ENCODE results near the gene NOB1.

The NOB1 gene

DNA sequence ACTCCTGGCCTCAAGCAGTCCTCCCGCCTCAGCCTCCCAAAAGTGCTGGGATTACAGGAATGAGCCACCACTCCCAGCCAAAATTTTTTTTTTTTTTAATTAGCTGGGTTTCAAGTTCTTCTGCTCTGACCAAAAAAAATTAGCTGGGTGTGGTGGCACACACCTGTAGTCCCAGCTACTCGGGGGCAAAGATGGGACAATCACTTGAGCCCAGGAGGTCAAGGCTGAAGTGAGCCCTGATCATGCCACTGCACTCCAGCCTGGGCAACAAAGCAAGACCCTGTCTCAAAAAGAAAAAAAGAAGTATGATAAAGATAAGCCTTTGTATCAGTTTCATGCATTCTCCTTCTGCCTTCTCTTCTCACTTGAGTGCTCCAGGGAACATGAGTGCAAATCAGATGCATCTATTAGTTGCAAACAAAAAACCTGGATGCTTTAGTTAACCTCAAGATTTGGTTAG, 30.3 kb downstream of the NOB1 start:
- TF ChIP-seq TAF1 (IDR thresholded peaks at IDR 0.05; ENCODE audit: borderline replicate concordance, insufficient read depth, low read length) (no peak), POLR2AphosphoS5 (IDR thresholded peaks at IDR 0.05; ENCODE audit: low read depth, low read length) (no peak), SIN3A (IDR thresholded peaks at IDR 0.05; ENCODE audit: borderline replicate concordance, insufficient read depth, low read length) (no peak), FOXP2 (optimal IDR thresholded peaks at IDR 0.05; ENCODE audit: borderline replicate concordance, extremely low read depth, extremely low read length, insufficient read depth) (no peak)
- TF ChIP-seq, protein P1, sequence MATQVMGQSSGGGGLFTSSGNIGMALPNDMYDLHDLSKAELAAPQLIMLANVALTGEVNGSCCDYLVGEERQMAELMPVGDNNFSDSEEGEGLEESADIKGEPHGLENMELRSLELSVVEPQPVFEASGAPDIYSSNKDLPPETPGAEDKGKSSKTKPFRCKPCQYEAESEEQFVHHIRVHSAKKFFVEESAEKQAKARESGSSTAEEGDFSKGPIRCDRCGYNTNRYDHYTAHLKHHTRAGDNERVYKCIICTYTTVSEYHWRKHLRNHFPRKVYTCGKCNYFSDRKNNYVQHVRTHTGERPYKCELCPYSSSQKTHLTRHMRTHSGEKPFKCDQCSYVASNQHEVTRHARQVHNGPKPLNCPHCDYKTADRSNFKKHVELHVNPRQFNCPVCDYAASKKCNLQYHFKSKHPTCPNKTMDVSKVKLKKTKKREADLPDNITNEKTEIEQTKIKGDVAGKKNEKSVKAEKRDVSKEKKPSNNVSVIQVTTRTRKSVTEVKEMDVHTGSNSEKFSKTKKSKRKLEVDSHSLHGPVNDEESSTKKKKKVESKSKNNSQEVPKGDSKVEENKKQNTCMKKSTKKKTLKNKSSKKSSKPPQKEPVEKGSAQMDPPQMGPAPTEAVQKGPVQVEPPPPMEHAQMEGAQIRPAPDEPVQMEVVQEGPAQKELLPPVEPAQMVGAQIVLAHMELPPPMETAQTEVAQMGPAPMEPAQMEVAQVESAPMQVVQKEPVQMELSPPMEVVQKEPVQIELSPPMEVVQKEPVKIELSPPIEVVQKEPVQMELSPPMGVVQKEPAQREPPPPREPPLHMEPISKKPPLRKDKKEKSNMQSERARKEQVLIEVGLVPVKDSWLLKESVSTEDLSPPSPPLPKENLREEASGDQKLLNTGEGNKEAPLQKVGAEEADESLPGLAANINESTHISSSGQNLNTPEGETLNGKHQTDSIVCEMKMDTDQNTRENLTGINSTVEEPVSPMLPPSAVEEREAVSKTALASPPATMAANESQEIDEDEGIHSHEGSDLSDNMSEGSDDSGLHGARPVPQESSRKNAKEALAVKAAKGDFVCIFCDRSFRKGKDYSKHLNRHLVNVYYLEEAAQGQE (IDR thresholded peaks at IDR 0.05; ENCODE audit: insufficient read depth in 1 of 2, low read depth in 2 of 2, low read length in 2 of 2) = no peak

DNA sequence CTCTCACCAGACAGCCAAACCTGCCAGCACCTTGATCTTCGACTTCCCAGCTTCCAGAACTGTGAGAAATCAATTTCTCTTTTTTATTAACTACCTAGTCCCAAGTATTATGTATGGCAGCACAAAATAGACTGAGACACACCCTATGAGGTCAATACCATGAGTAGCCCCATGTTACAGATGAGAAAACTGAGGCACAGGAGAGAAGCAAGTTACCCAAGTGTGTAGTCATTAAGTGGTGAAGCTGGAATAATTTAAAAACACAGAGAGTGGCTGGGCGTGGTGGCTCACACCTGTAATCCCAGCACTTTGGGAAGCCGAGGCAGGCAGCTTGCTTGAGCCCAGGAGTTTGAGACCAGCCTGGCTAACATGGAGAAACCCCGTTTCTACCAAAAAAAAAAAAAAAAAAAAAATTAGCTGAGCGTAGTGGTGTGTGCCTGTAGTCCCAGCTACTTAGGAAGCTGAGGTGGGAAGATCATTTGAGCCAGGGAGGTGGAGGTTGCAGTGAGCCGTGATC, 33.2 kb downstream of the NOB1 start:
- TF ChIP-seq POLR2AphosphoS5 (IDR thresholded peaks at IDR 0.05; ENCODE audit: low read depth, low read length) (no peak), FOXP2 (optimal IDR thresholded peaks at IDR 0.05; ENCODE audit: borderline replicate concordance, extremely low read depth, extremely low read length, insufficient read depth) (no peak), TAF1 (IDR thresholded peaks at IDR 0.05; ENCODE audit: borderline replicate concordance, insufficient read depth, low read length) (no peak), SIN3A (IDR thresholded peaks at IDR 0.05; ENCODE audit: borderline replicate concordance, insufficient read depth, low read length) (no peak)
- TF ChIP-seq, protein P1 (IDR thresholded peaks at IDR 0.05; ENCODE audit: insufficient read depth in 1 of 2, low read depth in 2 of 2, low read length in 2 of 2) = no peak

DNA sequence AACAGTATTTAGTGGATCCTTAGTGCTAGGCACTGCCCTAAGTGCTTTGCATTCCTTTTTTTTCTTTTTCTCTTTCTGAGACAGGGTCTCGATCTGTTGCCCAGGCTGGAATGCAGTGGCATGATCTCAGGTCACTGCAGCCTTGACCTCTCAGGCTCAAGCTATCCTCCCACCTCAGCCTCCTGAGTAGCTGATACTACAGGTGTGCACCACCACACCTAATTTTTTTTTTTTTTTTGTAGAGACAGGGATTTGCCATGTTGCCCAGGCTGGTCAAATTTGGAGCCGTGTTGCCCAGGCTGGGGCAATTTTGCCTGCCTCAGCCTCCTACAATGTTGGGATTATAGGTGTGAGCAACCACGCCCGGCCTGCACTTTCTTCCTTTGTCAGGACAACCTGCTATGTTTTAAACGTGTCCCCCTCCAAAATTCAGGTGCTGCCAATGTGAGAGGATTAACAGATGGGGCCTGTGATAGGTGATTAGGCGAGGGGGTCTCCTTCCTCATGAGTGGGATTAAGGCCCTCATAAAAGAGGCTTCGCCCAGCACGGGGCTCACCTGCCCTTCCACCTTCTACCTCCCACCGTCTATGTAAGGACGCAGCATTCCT, 33.8 kb downstream of the NOB1 start:
- TF ChIP-seq TAF1 (IDR thresholded peaks at IDR 0.05; ENCODE audit: borderline replicate concordance, insufficient read depth, low read length) (no peak), POLR2AphosphoS5 (IDR thresholded peaks at IDR 0.05; ENCODE audit: low read depth, low read length) (no peak), SIN3A (IDR thresholded peaks at IDR 0.05; ENCODE audit: borderline replicate concordance, insufficient read depth, low read length) (no peak), FOXP2 (optimal IDR thresholded peaks at IDR 0.05; ENCODE audit: borderline replicate concordance, extremely low read depth, extremely low read length, insufficient read depth) (no peak)
- TF ChIP-seq, protein P1 (IDR thresholded peaks at IDR 0.05; ENCODE audit: insufficient read depth in 1 of 2, low read depth in 2 of 2, low read length in 2 of 2) = no peak

DNA sequence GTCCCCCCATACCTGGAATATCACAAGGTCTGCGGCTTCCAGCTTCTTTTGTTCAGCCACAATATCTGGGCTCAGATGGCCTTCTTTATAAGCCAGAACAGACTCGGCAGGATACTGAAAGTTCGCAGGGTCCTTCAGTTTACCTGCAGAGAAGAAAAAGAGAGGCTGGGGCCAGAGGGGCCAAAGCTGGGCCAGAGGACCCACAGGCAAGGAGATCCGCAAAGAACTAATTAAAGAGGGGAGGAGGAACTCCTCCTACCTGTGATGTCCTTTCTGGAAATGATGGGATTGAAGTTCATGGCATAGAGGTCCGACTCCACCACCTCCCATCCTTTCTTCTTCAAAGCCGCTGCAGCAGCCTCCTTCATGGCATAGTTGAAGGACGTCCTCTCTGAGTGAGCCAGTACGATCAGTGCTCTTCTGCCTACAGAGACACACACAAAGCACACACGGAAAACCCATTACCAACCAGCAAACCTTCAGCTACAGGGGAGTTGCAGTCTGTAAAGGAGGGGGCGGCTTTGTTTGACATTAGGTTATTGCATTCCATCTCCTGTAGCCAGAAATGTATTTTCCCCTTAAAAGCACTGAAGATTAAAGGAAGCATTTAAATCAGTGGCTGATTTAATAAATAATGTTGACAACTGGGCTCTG, 36.5 kb downstream of the NOB1 start:
- TF ChIP-seq TAF1 (IDR thresholded peaks at IDR 0.05; ENCODE audit: borderline replicate concordance, insufficient read depth, low read length) = no peak
- no peak for TF ChIP-seq POLR2AphosphoS5 (IDR thresholded peaks at IDR 0.05; ENCODE audit: low read depth, low read length)
- no peak for TF ChIP-seq SIN3A (IDR thresholded peaks at IDR 0.05; ENCODE audit: borderline replicate concordance, insufficient read depth, low read length)
- TF ChIP-seq, protein P1 (IDR thresholded peaks at IDR 0.05; ENCODE audit: insufficient read depth in 1 of 2, low read depth in 2 of 2, low read length in 2 of 2) = no peak
- no peak for TF ChIP-seq FOXP2 (optimal IDR thresholded peaks at IDR 0.05; ENCODE audit: borderline replicate concordance, extremely low read depth, extremely low read length, insufficient read depth)
